ENCODE data around the gene GABRG3. TPM values are rescaled to one million over a fixed set of nuclear protein-coding genes. Genes with fewer than 3 reads are reported as not detected.

The GABRG3 gene
- total and polyA plus RNA-seq, 10 of the 15 experiments (the other 5 are each of a cell fraction or from before 2014, with no cell fraction given), result 0.15 TPM; not detected in 9

DNA sequence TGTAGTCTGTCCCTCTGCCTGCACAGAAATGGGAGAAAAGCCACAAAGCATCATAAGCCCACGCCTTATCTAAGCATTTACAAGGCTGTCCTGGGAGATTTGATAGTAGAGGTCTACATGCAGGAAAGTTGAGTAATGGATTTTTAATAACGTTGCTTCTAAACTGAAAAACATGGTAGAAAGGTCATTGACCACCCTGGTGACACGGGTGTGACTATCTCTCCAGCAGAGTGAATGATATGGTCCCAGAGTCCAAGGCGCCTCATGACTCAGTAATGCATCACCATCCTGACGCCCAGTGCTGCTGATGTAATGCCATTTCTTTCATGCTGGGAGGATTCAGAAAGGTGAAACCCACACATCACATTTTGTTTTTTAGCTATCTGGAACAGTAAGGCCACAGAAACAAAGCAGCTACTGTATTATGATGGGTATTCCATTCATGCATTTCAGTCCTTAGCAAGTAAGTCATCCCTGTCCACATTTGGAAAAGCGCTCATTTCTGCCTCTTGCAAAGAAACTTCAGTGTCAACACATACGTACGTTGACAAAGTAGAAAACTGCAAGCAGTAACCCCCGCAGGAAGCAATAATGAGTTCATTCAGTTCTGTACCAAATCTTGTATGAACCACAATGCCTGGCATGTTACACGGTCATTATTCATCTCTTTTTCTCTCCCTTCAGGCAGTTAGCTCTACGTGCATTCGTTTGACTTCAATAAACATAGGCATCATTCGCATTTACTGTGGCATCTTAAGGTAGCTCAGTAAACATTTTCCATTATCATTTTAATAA is 483.5 kb downstream of the GABRG3 start:
- SMC1A ChIA-PET (ENCODE audit: uncharacterized antibody, unreplicated experiment), result no interaction called here
- TF ChIP-seq ATF7 (IDR thresholded peaks at IDR 0.05; ENCODE audit: low read depth) (no peak), USF1 (IDR thresholded peaks at IDR 0.05; ENCODE audit: borderline replicate concordance, extremely low read length, insufficient read depth, low read depth, low read length) (no peak), MTA3 (IDR thresholded peaks at IDR 0.05; ENCODE audit: borderline replicate concordance, low read length) (no peak), YY1 (IDR thresholded peaks at IDR 0.05; ENCODE audit: low read depth, low read length) (no peak)
- TF ChIP-seq, protein P1, sequence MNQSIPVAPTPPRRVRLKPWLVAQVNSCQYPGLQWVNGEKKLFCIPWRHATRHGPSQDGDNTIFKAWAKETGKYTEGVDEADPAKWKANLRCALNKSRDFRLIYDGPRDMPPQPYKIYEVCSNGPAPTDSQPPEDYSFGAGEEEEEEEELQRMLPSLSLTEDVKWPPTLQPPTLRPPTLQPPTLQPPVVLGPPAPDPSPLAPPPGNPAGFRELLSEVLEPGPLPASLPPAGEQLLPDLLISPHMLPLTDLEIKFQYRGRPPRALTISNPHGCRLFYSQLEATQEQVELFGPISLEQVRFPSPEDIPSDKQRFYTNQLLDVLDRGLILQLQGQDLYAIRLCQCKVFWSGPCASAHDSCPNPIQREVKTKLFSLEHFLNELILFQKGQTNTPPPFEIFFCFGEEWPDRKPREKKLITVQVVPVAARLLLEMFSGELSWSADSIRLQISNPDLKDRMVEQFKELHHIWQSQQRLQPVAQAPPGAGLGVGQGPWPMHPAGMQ (IDR thresholded peaks at IDR 0.05; ENCODE audit: borderline replicate concordance), result no peak

More for the DNA sequence above, 483.5 kb downstream of the GABRG3 start:
- POLR2A ChIA-PET, result no interaction called here
- ATAC-seq, result no peak
- DNase-seq (ENCODE audit: low read depth, low spot score), result no peak
- Histone ChIP-seq H3K79me2 (ENCODE audit: control insufficient read depth, insufficient read depth, low read length) (no peaks in the 10 kb centered on the region), H2AFZ (ENCODE audit: control insufficient read depth, low read depth, low read length) (no peak overlapping the region), H3K9me3 (replicated peaks; ENCODE audit: control insufficient read depth, insufficient read depth, low read length) (no peaks in the 10 kb centered on the region; the same call in 2 of the 3 replicates), H3K27me3 (replicated peaks in 1 of 2; ENCODE audit: control insufficient read depth in 2 of 2, insufficient read depth in 2 of 2, low read length in 1 of 2) (no peaks in the 10 kb centered on the region), H3K36me3 (ENCODE audit: control insufficient read depth in 2 of 2, insufficient read depth in 2 of 2, low read length in 1 of 2) (no peaks in the 10 kb centered on the region), H3K4me1 (ENCODE audit: control insufficient read depth, insufficient read depth, low read length) (no peaks in the 10 kb centered on the region), H4K20me1 (ENCODE audit: control insufficient read depth, insufficient read depth) (no peaks in the 10 kb centered on the region), H3K9ac (ENCODE audit: control insufficient read depth, insufficient read depth, low read length) (no peak overlapping the region), H3K27ac (ENCODE audit: control insufficient read depth, insufficient read depth) (no peak overlapping the region), H3K4me3 (no peak overlapping the region), H3K4me2 (ENCODE audit: control insufficient read depth, insufficient read depth) (no peak overlapping the region)
- in situ Hi-C loops (cut with MboI), result loop anchor here (10.0 kb wide), 1 partner anchor 60 kb away; no protein-coding TSS in a partner anchor
- CTCF ChIA-PET, result no interaction called here
- RAD21 ChIA-PET (ENCODE audit: unreplicated experiment), result no interaction called here
- intact Hi-C loops (cut with micrococcal nuclease; ENCODE audit: unreplicated experiment), result no loop called here
- WGBS (ENCODE audit: insufficient coverage, insufficient replicate concordance, low lambda C conversion rate, missing lambda C conversion rate), result 18% methylated on average over 13 of the region's 13 CpGs
- no peak for FAIRE-seq
- BruUV-seq (replicated peaks), result no TSS peak
